ENCODE results near the gene SRSF4.

- TF ChIP-seq CTCF (IDR thresholded peaks at IDR 0.05) (no peak), POLR2A (IDR thresholded peaks at IDR 0.05) (no peak), POLR2AphosphoS5 (IDR thresholded peaks at IDR 0.05) (no peak)
Observed at GRCh38 chr1:29105822-29106221, 75.9 kb downstream of the SRSF4 start.

All from gastroesophageal sphincter (tissue), 3 donors.